CD14-positive monocyte (primary cell): Measurements from ENCODE around the gene MAN2B2. TPM values are rescaled to one million over a fixed set of nuclear protein-coding genes. Genes with fewer than 3 reads are reported as not detected.

Experiments
- DNase-seq, 3 donors: peaks; one replicate each; pipeline ENCODE4 v3.0.0-alpha.2; 2011 to 2022
- H2AFZ ChIP-seq: 2 replicates; pipeline ENCODE4 v1.6.0; 2012; ENCODE audit warnings: mild to moderate bottlenecking, low read depth, low read length, inconsistent platforms; ENCODE audit not compliant: insufficient read depth, poor library complexity, severe bottlenecking
- H3K27ac ChIP-seq, 2 donors: 1 replicate in 1 of 2; 2 replicates in 1 of 2; pipeline ENCODE4 v1.5.1; 2012 to 2013; ENCODE audit warnings: low read length in 2 of 2, control low read depth in 1 of 2, inconsistent platforms in 1 of 2, low read depth in 1 of 2, mild to moderate bottlenecking in 1 of 2
- H3K27me3 ChIP-seq, 2 donors: one replicate each; pipeline versions ENCODE4 v1.6.0 to v1.6.1; 2011 to 2013; ENCODE audit warnings: low read length in 2 of 2; ENCODE audit not compliant: control insufficient read depth in 2 of 2, insufficient read depth in 2 of 2
- H3K36me3 ChIP-seq, 2 donors: replicated peaks in 1 of 2; 1 replicate in 1 of 2; 2 replicates in 1 of 2; pipeline versions ENCODE4 v1.5.1 to v1.6.1; 2012 to 2013; ENCODE audit warnings: low read length in 2 of 2, control low read depth in 1 of 2, inconsistent platforms in 1 of 2, mild to moderate bottlenecking in 1 of 2; ENCODE audit not compliant: insufficient read depth in 2 of 2, control insufficient read depth in 1 of 2
- H3K4me1 ChIP-seq, 2 donors: 1 replicate in 1 of 2; 2 replicates in 1 of 2; pipeline versions ENCODE4 v1.5.1 to v1.6.1; 2012 to 2013; ENCODE audit warnings: low read length in 2 of 2, control low read depth in 1 of 2, inconsistent platforms in 1 of 2, mild to moderate bottlenecking in 1 of 2, moderate library complexity in 1 of 2; ENCODE audit not compliant: insufficient read depth in 2 of 2, control insufficient read depth in 1 of 2
- H3K4me2 ChIP-seq: replicated peaks from 2 replicates; pipeline ENCODE3; 2012; ENCODE audit warnings: low read length, moderate library complexity, mild to moderate bottlenecking; ENCODE audit not compliant: poor library complexity, severe bottlenecking; ENCODE audit errors: extremely low read depth
- H3K4me3 ChIP-seq, 3 experiments: fragments of 200-600 bp in 1 of 3; sonication (generic) in 1 of 3; replicated peaks in 1 of 3; 1 replicate in 2 of 3; 2 replicates in 1 of 3; pipeline ENCODE4 v1.5.1; 2011 to 2013; ENCODE audit warnings: low read length in 3 of 3, mild to moderate bottlenecking in 3 of 3, control low read depth in 2 of 3, low read depth in 2 of 3, inconsistent platforms in 1 of 3, moderate library complexity in 1 of 3
- H3K79me2 ChIP-seq: 2 replicates; pipeline ENCODE4 v1.6.0; 2012; ENCODE audit warnings: mild to moderate bottlenecking, control low read depth, inconsistent platforms, low read length, moderate library complexity; ENCODE audit not compliant: insufficient read depth
- H3K9ac ChIP-seq: 2 replicates; pipeline ENCODE4 v1.6.0; 2017; ENCODE audit warnings: low read length, mild to moderate bottlenecking; ENCODE audit not compliant: insufficient read depth, poor library complexity, severe bottlenecking
- H3K9me3 ChIP-seq, 2 donors: replicated peaks in 1 of 2; 1 replicate in 1 of 2; 2 replicates in 1 of 2; pipeline versions ENCODE4 v1.5.1 to v1.6.1; 2012 to 2013; ENCODE audit warnings: low read length in 2 of 2, control low read depth in 1 of 2; ENCODE audit not compliant: control insufficient read depth in 1 of 2, insufficient read depth in 1 of 2
- H4K20me1 ChIP-seq: 2 replicates; pipeline ENCODE4 v1.6.0; 2012; ENCODE audit warnings: mild to moderate bottlenecking, low read length, control low read depth, moderate library complexity; ENCODE audit not compliant: insufficient read depth
- H3K27ac Mint-ChIP-seq, 7 donors: one replicate each; pipeline ENCODE4 v1.8.0; 2020; ENCODE audit warnings: mild to moderate bottlenecking in 7 of 7, mixed read lengths in 7 of 7, moderate library complexity in 6 of 7, inconsistent platforms in 2 of 7
- H3K27me3 Mint-ChIP-seq, 3 donors: one replicate each; pipeline ENCODE4 v1.8.0; 2021 to 2022; ENCODE audit warnings: low read depth in 3 of 3, mild to moderate bottlenecking in 3 of 3, mixed read lengths in 3 of 3, moderate library complexity in 3 of 3, inconsistent platforms in 1 of 3
- H3K36me3 Mint-ChIP-seq, 2 donors: one replicate each; pipeline ENCODE4 v1.8.0; 2020; ENCODE audit warnings: mixed read lengths in 2 of 2, inconsistent platforms in 1 of 2, mild to moderate bottlenecking in 1 of 2
- H3K4me1 Mint-ChIP-seq: one replicate; pipeline ENCODE4 v1.8.0; 2020; ENCODE audit warnings: mild to moderate bottlenecking, mixed read lengths
- H3K4me3 Mint-ChIP-seq, 2 donors: one replicate each; pipeline ENCODE4 v1.8.0; 2020; ENCODE audit warnings: mild to moderate bottlenecking in 2 of 2, mixed read lengths in 2 of 2, moderate library complexity in 1 of 2
- H3K9me3 Mint-ChIP-seq, 7 donors: one replicate each; pipeline ENCODE4 v1.8.0; 2020 to 2022; ENCODE audit warnings: mixed read lengths in 7 of 7, mild to moderate bottlenecking in 6 of 7, moderate library complexity in 6 of 7, inconsistent platforms in 2 of 7
- CTCF ChIP-seq: fragments of 200-600 bp; IDR thresholded peaks from one replicate; pipeline ENCODE4 v1.8.0; 2022; ENCODE audit warnings: antibody characterized with exemption, mild to moderate bottlenecking
- WGBS: methylation state at CpG from one replicate; pipeline ENCODE4 v1.1.5; 2013; ENCODE audit warnings: missing lambda C conversion rate; ENCODE audit not compliant: insufficient coverage; 5-methylcytosine and 5-hydroxymethylcytosine counted together
- intact Hi-C, 2 donors: fragments of 100-400 bp; cut with micrococcal nuclease; formaldehyde crosslinking; loops; one replicate each; pipeline versions ENCODE4 v1.15.0 to v1.15.1; 2023
- polyA plus RNA-seq, 3 donors: library from polyadenylated mRNA; depleted of rRNA in 1 of 3; unstranded in 2 of 3; stranded (reverse) in 1 of 3; fragments of 300-500 nt in 2 of 3; fragments of >200 nt in 1 of 3; fragmentation: Illumina TruSeq in 2 of 3; gene quantifications; 1 replicate in 2 of 3; 2 replicates in 1 of 3; pipeline ENCODE4 v1.2.3, GENCODE V29; 2012 to 2021

Gene MAN2B2
- polyA plus RNA-seq, 3 donors = 9.6 to 28.4 (median 10.6) TPM

DNA sequence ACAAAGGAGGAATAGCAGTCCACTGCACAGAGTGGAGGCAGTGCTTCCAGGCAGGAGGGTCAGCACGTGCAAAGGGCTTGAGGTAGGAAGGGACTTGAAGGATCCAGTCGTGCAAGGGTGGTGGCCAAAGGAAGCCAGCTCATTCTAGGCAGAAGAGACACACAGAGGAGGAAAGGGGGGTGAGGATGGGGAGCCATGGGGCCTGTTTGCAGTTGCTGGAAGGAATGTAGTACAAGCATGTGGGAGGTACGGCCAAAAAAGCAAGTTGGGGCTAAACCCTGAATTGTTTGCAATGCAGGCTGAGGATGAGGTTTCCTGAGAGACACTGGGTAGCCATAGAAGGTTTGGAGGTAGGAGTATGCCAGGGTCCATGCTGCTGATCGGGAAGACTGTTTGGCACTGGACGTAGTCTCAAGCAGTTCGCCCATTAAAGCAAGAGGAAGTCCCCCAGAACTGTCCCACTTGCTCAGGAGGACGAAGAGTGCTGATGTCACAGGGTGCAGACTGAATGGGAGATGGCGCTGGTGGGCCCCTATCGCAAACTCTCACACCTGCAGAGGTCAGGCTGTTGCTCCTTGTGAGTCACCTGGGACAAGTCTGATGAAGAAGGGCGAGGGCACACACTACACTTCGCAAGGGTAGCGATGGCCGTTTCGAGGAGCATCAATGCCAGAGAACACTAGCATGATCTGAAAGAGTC, 9.1 kb upstream of the MAN2B2 start:
- DNase-seq = no peak
- H3K4me1 Mint-ChIP-seq = peaks cover 6% of the 10 kb centered on the region
- H3K27ac Mint-ChIP-seq = no peak overlapping the region
- intact Hi-C loops = no loop called here
- no peak for TF ChIP-seq CTCF
- peaks cover 51 to 71% (median 54%) of the 10 kb centered on the region in 3 donors for H3K27me3 Mint-ChIP-seq
- Histone ChIP-seq H3K9me3 (peaks cover 6 to 27% of the 10 kb centered on the region in 2 donors), H3K36me3 (no peaks in the 10 kb centered on the region), H3K4me3 (no peak overlapping the region), H3K4me2 (no peak overlapping the region), H3K9ac (no peak overlapping the region), H2AFZ (no peak overlapping the region), H3K4me1 (peaks cover 0 to 5% of the 10 kb centered on the region in 2 donors), H3K27me3 (peaks cover 32 to 65% of the 10 kb centered on the region in 2 donors), H4K20me1 (no peaks in the 10 kb centered on the region), H3K79me2 (no peaks in the 10 kb centered on the region), H3K27ac (no peak overlapping the region)
- 73% methylated on average over 14 of the region's 14 CpGs for WGBS
- peak overlapping the region in 1 of 2 donors; percentile 79 for H3K4me3 Mint-ChIP-seq
- peaks cover 2 to 12% (median 10%) of the 10 kb centered on the region in 7 donors for H3K9me3 Mint-ChIP-seq
- no peaks in the 10 kb centered on the region for H3K36me3 Mint-ChIP-seq

DNA sequence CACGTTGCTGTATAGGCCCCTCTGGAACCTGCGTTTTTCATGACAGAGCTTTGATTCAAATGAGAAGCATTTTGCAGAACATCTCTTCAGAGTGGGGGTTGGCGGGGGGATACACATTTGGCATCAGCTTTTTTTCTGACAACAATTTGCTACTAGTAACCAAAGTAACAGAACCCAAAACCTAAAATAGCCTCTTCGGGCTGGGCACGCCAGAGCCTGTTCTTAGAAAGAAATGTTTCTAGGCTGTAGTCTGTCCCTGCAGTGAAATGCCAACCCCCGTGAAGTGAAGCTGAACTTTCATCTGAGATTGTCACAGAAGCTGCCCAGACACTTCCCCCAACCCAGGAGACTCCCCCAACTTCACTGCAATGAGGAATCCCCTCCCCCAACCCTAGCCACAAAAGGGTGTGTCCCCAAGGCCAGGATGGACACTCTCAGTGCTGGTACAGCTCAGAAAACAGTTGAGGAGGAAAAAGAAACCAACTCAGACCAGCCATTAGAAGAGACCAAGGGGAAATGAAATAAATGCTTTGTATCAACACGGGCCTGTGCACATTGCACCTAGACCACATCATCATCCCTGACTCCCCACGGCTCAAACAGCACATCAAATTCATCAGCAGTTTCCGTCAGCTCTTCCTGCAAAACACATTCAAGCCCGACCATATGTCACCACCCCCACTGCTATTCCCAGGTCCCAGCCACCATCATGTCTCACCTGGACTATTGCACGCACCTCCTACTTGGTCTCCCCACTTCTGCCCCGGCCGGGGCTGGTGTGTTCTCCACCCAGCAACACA, 8.4 kb upstream of the MAN2B2 start:
- peak overlapping the region in 1 of 2 donors; percentile 79 for H3K4me3 Mint-ChIP-seq
- no peak overlapping the region for H3K27ac Mint-ChIP-seq

More for the DNA sequence above, 8.4 kb upstream of the MAN2B2 start:
- DNase-seq = no peak
- WGBS = 71% methylated on average over 9 of the region's 13 CpGs
- Histone ChIP-seq H3K9me3 (peaks cover 6 to 32% of the 10 kb centered on the region in 2 donors), H3K79me2 (no peaks in the 10 kb centered on the region), H3K27ac (no peak overlapping the region), H4K20me1 (no peaks in the 10 kb centered on the region), H2AFZ (no peak overlapping the region), H3K4me2 (no peak overlapping the region), H3K4me3 (no peak overlapping the region), H3K9ac (no peak overlapping the region), H3K36me3 (no peaks in the 10 kb centered on the region), H3K4me1 (peaks cover 0 to 5% of the 10 kb centered on the region in 2 donors), H3K27me3 (peaks cover 30 to 61% of the 10 kb centered on the region in 2 donors)
- no peak for TF ChIP-seq CTCF
- intact Hi-C loops = no loop called here
- Mint-ChIP-seq H3K9me3 (peaks cover 7 to 18% (median 16%) of the 10 kb centered on the region in 7 donors), H3K4me1 (peaks cover 6% of the 10 kb centered on the region), H3K36me3 (no peaks in the 10 kb centered on the region), H3K27me3 (peaks cover 47 to 71% (median 49%) of the 10 kb centered on the region in 3 donors)
